OCI-LY3 (cell line): ENCODE data around the gene TACSTD2.

Source experiments
- H2AFZ ChIP-seq: fragments of 200-600, 300-600 bp; shearing (Covaris generic); 2 replicates; pipeline ENCODE4 v1.6.0; 2014; ENCODE audit warnings: antibody characterized with exemption, low read depth, low read length
- H3K27ac ChIP-seq: fragments of 200-600, 300-600 bp; sonication (generic); 2 replicates; pipeline ENCODE4 v1.5.1; 2014; ENCODE audit warnings: mild to moderate bottlenecking, low read length, moderate library complexity, mixed read lengths
- H3K27me3 ChIP-seq: fragments of 200-600, 300-600 bp; sonication (generic); 2 replicates; pipeline ENCODE4 v1.6.1; 2014; ENCODE audit warnings: low read depth, low read length, mixed read lengths
- H3K36me3 ChIP-seq: fragments of 200-600, 300-600 bp; sonication (generic); replicated peaks from 2 replicates; pipeline ENCODE3; 2014; ENCODE audit warnings: low read depth, low read length, mixed read lengths
- H3K4me1 ChIP-seq: fragments of 300-600, 200-600 bp; sonication (generic); 2 replicates; pipeline ENCODE4 v1.6.1; 2014; ENCODE audit warnings: low read length, mixed read lengths
- H3K4me2 ChIP-seq: fragments of 200-600, 300-600 bp; sonication (generic); 2 replicates; pipeline ENCODE4 v1.6.1; 2014; ENCODE audit warnings: low read length, mixed read lengths
- H3K4me3 ChIP-seq: fragments of 300-600, 200-600 bp; sonication (generic); 2 replicates; pipeline ENCODE4 v1.5.1; 2014; ENCODE audit warnings: antibody characterized with exemption, mild to moderate bottlenecking, low read length, moderate library complexity
- H3K79me2 ChIP-seq: fragments of 300-600, 200-600 bp; shearing (Covaris generic); 2 replicates; pipeline ENCODE4 v1.6.1; 2014; ENCODE audit warnings: mild to moderate bottlenecking, low read length, mixed read lengths
- H3K9ac ChIP-seq: fragments of 300-600, 200-600 bp; shearing (Covaris generic); 2 replicates; pipeline ENCODE4 v1.6.0; 2014; ENCODE audit warnings: mild to moderate bottlenecking, low read length, moderate library complexity
- H3K9me3 ChIP-seq: fragments of 200-600, 300-600 bp; shearing (Covaris generic); 2 replicates; pipeline ENCODE4 v1.6.1; 2014; ENCODE audit warnings: low read length, mixed read lengths; ENCODE audit not compliant: insufficient read depth
- H4K20me1 ChIP-seq: fragments of 200-600, 300-600 bp; sonication (generic); 2 replicates; pipeline ENCODE4 v1.6.1; 2016; ENCODE audit warnings: low read length, mixed read lengths; ENCODE audit not compliant: insufficient read depth
- CTCF ChIP-seq: fragments of 200-600, 300-600 bp; sonication (generic); IDR thresholded peaks from 2 replicates; pipeline ENCODE4 v1.5.1; 2014; ENCODE audit warnings: antibody characterized with exemption, low read length, low read depth
- EZH2phosphoT487 ChIP-seq: fragments of 200-600 bp; shearing (Covaris generic); IDR thresholded peaks from 2 replicates; pipeline ENCODE4 v1.6.1; 2018; ENCODE audit warnings: antibody characterized with exemption, mixed run types, low read depth

The TACSTD2 gene

GRCh38 chr1:58618303-58618702 lies 41.3 kb upstream of the TACSTD2 start:
- TF ChIP-seq CTCF: no peak
- no peak for TF ChIP-seq EZH2phosphoT487
- Histone ChIP-seq H3K4me1 (peaks cover 7% of the 10 kb centered on the region; the same call in 1 of the 2 replicates), H3K36me3 (no peaks in the 10 kb centered on the region), H3K9ac (no peak overlapping the region), H3K4me2 (no peak overlapping the region), H3K9me3 (no peaks in the 10 kb centered on the region), H3K27me3 (peaks cover 15% of the 10 kb centered on the region), H3K4me3 (no peak overlapping the region), H3K27ac (no peak overlapping the region), H4K20me1 (no peaks in the 10 kb centered on the region), H3K79me2 (no peaks in the 10 kb centered on the region), H2AFZ (no peak overlapping the region)

GRCh38 chr1:58611861-58612385 lies 34.9 kb upstream of the TACSTD2 start:
- Histone ChIP-seq H3K27me3 (peaks cover 5% of the 10 kb centered on the region; the same call in 1 of the 2 replicates), H3K9ac (no peak overlapping the region), H2AFZ (no peak overlapping the region), H3K4me1 (no peaks in the 10 kb centered on the region), H3K4me3 (no peak overlapping the region), H3K9me3 (no peaks in the 10 kb centered on the region), H3K27ac (no peak overlapping the region), H3K79me2 (no peaks in the 10 kb centered on the region), H4K20me1 (no peaks in the 10 kb centered on the region), H3K36me3 (no peaks in the 10 kb centered on the region), H3K4me2 (no peak overlapping the region)
- TF ChIP-seq CTCF: no peak
- no peak for TF ChIP-seq EZH2phosphoT487

- Histone ChIP-seq H3K27me3 (no peaks in the 10 kb centered on the region), H3K9me3 (no peaks in the 10 kb centered on the region), H3K4me1 (no peaks in the 10 kb centered on the region), H4K20me1 (no peaks in the 10 kb centered on the region), H3K4me2 (no peak overlapping the region), H3K4me3 (no peak overlapping the region), H3K36me3 (no peaks in the 10 kb centered on the region), H3K27ac (no peak overlapping the region), H2AFZ (no peak overlapping the region), H3K9ac (no peak overlapping the region), H3K79me2 (no peaks in the 10 kb centered on the region)
- TF ChIP-seq EZH2phosphoT487: no peak
- no peak for TF ChIP-seq CTCF
These were observed 31.9 kb upstream of the TACSTD2 start for GRCh38 chr1:58608945-58609344.

- Histone ChIP-seq H4K20me1 (no peaks in the 10 kb centered on the region), H3K79me2 (no peaks in the 10 kb centered on the region), H3K27ac (no peak overlapping the region), H3K4me1 (no peaks in the 10 kb centered on the region), H3K36me3 (no peaks in the 10 kb centered on the region), H2AFZ (no peak overlapping the region), H3K4me3 (no peak overlapping the region), H3K9me3 (no peaks in the 10 kb centered on the region), H3K4me2 (no peak overlapping the region), H3K27me3 (no peaks in the 10 kb centered on the region), H3K9ac (no peak overlapping the region)
- no peak for TF ChIP-seq CTCF
- no peak for TF ChIP-seq EZH2phosphoT487
These were observed 31.2 kb upstream of the TACSTD2 start for GRCh38 chr1:58608297-58608696.
